GM18861 (cell line): Measurements from ENCODE around the gene HMGCR.

ENCODE experiments used
- ATAC-seq: cut with Tn5 transposase; IDR thresholded peaks from one replicate; pipeline ENCODE4 v1.9.1; 2021; ENCODE audit not compliant: unreplicated experiment

HMGCR gene

DNA sequence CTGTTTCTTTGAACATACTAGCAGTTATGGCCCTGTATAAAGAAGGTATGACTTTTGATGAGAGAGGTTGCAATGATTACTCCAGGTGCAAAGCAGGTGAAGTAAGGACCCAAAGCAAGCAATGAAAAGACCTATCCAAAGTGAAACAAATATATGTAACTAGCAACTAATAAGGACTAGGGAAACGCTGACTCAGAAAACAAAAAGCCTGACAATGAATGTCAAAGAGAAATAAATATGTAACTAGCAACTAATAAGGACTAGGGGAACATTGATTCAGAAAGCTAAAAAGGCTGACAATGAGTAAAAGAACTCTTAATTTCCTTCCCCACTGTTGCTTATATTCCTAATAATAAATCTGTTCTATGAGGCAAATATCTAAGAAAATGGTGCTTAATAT lies 43.1 kb downstream of the HMGCR start:
- no peak for ATAC-seq

- no peak for ATAC-seq
These were observed 44.4 kb downstream of the HMGCR start for GRCh38 chr5:75381456-75381855.

GRCh38 chr5:75384218-75384617 lies 47.2 kb downstream of the HMGCR start:
- no peak for ATAC-seq

DNA sequence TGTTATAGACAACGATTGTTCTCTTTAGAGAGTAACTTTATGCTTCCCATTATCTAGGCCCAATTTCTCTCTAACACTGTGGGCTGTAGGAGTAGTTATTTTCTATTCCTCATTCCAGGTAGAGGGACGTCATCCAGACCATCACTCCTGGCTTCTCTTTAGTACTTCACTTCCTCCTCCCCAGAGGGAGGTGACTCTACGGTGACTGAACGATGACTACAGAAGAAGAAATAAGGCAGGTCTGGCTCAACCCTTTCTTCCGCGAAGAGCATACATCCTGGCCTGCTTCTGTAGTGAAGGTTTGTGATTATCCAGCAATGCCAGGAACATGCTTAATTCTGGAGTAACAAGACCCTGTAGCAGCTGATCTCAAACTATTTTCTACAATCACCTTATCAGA lies 50.8 kb downstream of the HMGCR start:
- ATAC-seq = no peak

DNA sequence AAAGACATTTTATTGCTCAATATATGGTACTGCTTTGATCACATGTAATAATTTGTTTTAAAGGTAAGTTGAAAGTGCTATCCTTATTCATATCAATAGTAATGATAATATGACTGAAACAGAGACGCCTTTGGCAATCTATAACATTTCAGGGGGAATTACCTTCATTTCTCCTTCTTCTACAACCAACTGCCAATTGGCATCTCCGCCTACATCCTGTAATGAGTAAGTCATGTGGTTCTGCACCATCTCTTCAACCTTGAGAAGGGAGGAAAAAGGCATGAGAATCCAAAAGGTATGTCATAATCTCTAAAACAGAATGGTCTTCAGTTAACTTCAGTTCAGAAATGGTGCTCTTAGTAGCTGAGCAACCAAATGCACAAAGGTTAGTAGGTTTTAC lies 52.4 kb downstream of the HMGCR start:
- no peak for ATAC-seq

GRCh38 chr5:75395277-75395676 lies 58.3 kb downstream of the HMGCR start:
- ATAC-seq = no peak

DNA sequence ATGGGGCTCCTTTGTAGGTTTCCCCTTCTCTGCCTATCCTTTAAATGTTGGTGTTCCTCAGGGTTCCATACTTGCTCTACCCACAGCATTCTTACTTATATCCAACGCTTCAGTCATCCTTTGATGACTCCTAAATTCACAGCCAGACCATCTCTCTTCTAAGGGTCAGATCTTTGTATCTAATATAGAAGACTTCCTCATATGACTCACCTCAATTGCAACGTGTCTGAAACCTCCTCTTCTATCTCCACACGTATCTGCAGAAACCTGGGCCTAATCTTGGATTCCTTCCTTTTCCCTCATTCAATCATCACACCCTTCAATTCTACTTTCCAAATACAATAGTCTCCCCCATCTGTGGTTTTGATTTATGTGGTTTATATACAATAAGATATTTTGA lies 68.3 kb downstream of the HMGCR start:
- no peak for ATAC-seq
